ENCODE results near the gene IL1R2. TPM values are rescaled to one million over a fixed set of nuclear protein-coding genes. Genes with fewer than 3 reads are reported as not detected.

Gene IL1R2
- total RNA-seq, 1 donor = 0.36 TPM

- H3K36me3 ChIP-seq (ENCODE audit: insufficient read depth, low read length) = no peaks in the 10 kb centered on the region
- H3K27ac ChIP-seq (ENCODE audit: low read depth, low read length) = no peak overlapping the region
- H3K79me2 ChIP-seq (ENCODE audit: insufficient read depth, low read length) = no peaks in the 10 kb centered on the region
- no peaks in the 10 kb centered on the region for H3K4me1 ChIP-seq (ENCODE audit: insufficient read depth, low read length)
- no peaks in the 10 kb centered on the region for H3K9me3 ChIP-seq (ENCODE audit: low read depth, low read length)
- TF ChIP-seq CTCF (IDR thresholded peaks at IDR 0.05; ENCODE audit: extremely low read depth, low read depth, low read length) = no peak
- H3K4me3 ChIP-seq (ENCODE audit: insufficient read depth, low read length) = no peak overlapping the region
- no peak for DNase-seq (ENCODE audit: insufficient read length, low spot score, missing footprints)
- H2AFZ ChIP-seq (ENCODE audit: low read length) = no peak overlapping the region
- no peaks in the 10 kb centered on the region for H4K20me1 ChIP-seq (ENCODE audit: insufficient read depth, low read length)
- H3K4me2 ChIP-seq (ENCODE audit: insufficient read depth, low read length) = no peak overlapping the region
- peaks cover 5% of the 10 kb centered on the region for H3K27me3 ChIP-seq (ENCODE audit: insufficient read depth, low read length)
These were observed 5.4 kb upstream of the IL1R2 start for GRCh38 chr2:101986376-101986775.

- Histone ChIP-seq H3K27me3 (ENCODE audit: insufficient read depth, low read length) (peaks cover 12% of the 10 kb centered on the region), H3K4me1 (ENCODE audit: insufficient read depth, low read length) (no peaks in the 10 kb centered on the region), H3K79me2 (ENCODE audit: insufficient read depth, low read length) (no peaks in the 10 kb centered on the region), H4K20me1 (ENCODE audit: insufficient read depth, low read length) (no peaks in the 10 kb centered on the region), H3K9me3 (ENCODE audit: low read depth, low read length) (no peaks in the 10 kb centered on the region), H3K4me3 (ENCODE audit: insufficient read depth, low read length) (no peak overlapping the region), H2AFZ (ENCODE audit: low read length) (no peak overlapping the region), H3K27ac (ENCODE audit: low read depth, low read length) (no peak overlapping the region), H3K36me3 (ENCODE audit: insufficient read depth, low read length) (no peaks in the 10 kb centered on the region), H3K4me2 (ENCODE audit: insufficient read depth, low read length) (no peak overlapping the region)
- TF ChIP-seq CTCF (IDR thresholded peaks at IDR 0.05; ENCODE audit: extremely low read depth, low read depth, low read length) = no peak
- no peak for DNase-seq (ENCODE audit: insufficient read length, low spot score, missing footprints)
These were observed 4.7 kb upstream of the IL1R2 start for GRCh38 chr2:101986804-101987740.

- no peak for TF ChIP-seq CTCF (IDR thresholded peaks at IDR 0.05; ENCODE audit: extremely low read depth, low read depth, low read length)
- H3K4me1 ChIP-seq (ENCODE audit: insufficient read depth, low read length) = no peaks in the 10 kb centered on the region
- H4K20me1 ChIP-seq (ENCODE audit: insufficient read depth, low read length) = no peaks in the 10 kb centered on the region
- no peaks in the 10 kb centered on the region for H3K79me2 ChIP-seq (ENCODE audit: insufficient read depth, low read length)
- no peaks in the 10 kb centered on the region for H3K9me3 ChIP-seq (ENCODE audit: low read depth, low read length)
- H3K36me3 ChIP-seq (ENCODE audit: insufficient read depth, low read length) = no peaks in the 10 kb centered on the region
- H2AFZ ChIP-seq (ENCODE audit: low read length) = no peak overlapping the region
- peaks cover 19% of the 10 kb centered on the region for H3K27me3 ChIP-seq (ENCODE audit: insufficient read depth, low read length)
- H3K4me2 ChIP-seq (ENCODE audit: insufficient read depth, low read length) = no peak overlapping the region
- no peak overlapping the region for H3K4me3 ChIP-seq (ENCODE audit: insufficient read depth, low read length)
- peak; percentile 17 for DNase-seq (ENCODE audit: insufficient read length, low spot score, missing footprints)
- no peak overlapping the region for H3K27ac ChIP-seq (ENCODE audit: low read depth, low read length)
These were observed 3.9 kb upstream of the IL1R2 start for GRCh38 chr2:101987832-101988231.

- DNase-seq (ENCODE audit: insufficient read length, low spot score, missing footprints) = no peak
- Histone ChIP-seq H3K9me3 (ENCODE audit: low read depth, low read length) (no peaks in the 10 kb centered on the region), H3K79me2 (ENCODE audit: insufficient read depth, low read length) (no peaks in the 10 kb centered on the region), H3K36me3 (ENCODE audit: insufficient read depth, low read length) (no peaks in the 10 kb centered on the region), H3K27ac (ENCODE audit: low read depth, low read length) (no peak overlapping the region), H3K4me2 (ENCODE audit: insufficient read depth, low read length) (no peak overlapping the region), H3K4me1 (ENCODE audit: insufficient read depth, low read length) (no peaks in the 10 kb centered on the region), H3K4me3 (ENCODE audit: insufficient read depth, low read length) (no peak overlapping the region), H4K20me1 (ENCODE audit: insufficient read depth, low read length) (no peaks in the 10 kb centered on the region), H2AFZ (ENCODE audit: low read length) (no peak overlapping the region), H3K27me3 (ENCODE audit: insufficient read depth, low read length) (peaks cover 27% of the 10 kb centered on the region)
- TF ChIP-seq CTCF (IDR thresholded peaks at IDR 0.05; ENCODE audit: extremely low read depth, low read depth, low read length) = no peak
These were observed 3.2 kb upstream of the IL1R2 start for GRCh38 chr2:101988541-101988940.
